Loucy (cell line): ENCODE data around the gene PRKCZ.

ENCODE experiments used
- H2AFZ ChIP-seq: fragments of 200-600 bp; sonication (generic); 2 replicates; pipeline ENCODE4 v1.6.0; 2016; ENCODE audit warnings: antibody characterized with exemption, mild to moderate bottlenecking, low read length, moderate library complexity
- H3F3A ChIP-seq: fragments of 200-600 bp; 2 replicates; pipeline ENCODE4 v1.6.0; 2016; ENCODE audit warnings: antibody characterized with exemption, low read depth, mild to moderate bottlenecking
- H3K27me3 ChIP-seq: fragments of 200-600 bp; sonication (generic); 2 replicates; pipeline ENCODE4 v1.6.1; 2014; ENCODE audit warnings: low read length, mild to moderate bottlenecking; ENCODE audit not compliant: insufficient read depth, poor library complexity, severe bottlenecking
- H3K36me3 ChIP-seq: fragments of 200-600 bp; sonication (generic); 2 replicates; pipeline ENCODE4 v1.6.1; 2016; ENCODE audit warnings: low read length; ENCODE audit not compliant: insufficient read depth
- H3K4me1 ChIP-seq: fragments of 200-600 bp; sonication (generic); 2 replicates; pipeline ENCODE4 v1.5.1; 2014; ENCODE audit warnings: low read length, mild to moderate bottlenecking; ENCODE audit not compliant: insufficient read depth, poor library complexity, severe bottlenecking
- H3K4me2 ChIP-seq: fragments of 200-600 bp; sonication (generic); 2 replicates; pipeline ENCODE4 v1.6.0; 2014; ENCODE audit warnings: antibody characterized with exemption, low read length, low read depth, mild to moderate bottlenecking; ENCODE audit not compliant: poor library complexity, severe bottlenecking
- H3K4me3 ChIP-seq: fragments of 200-600 bp; sonication (generic); 2 replicates; pipeline ENCODE4 v1.5.1; 2014; ENCODE audit warnings: low read length, mild to moderate bottlenecking, mixed read lengths; ENCODE audit not compliant: poor library complexity, severe bottlenecking
- H3K79me2 ChIP-seq: fragments of 200-600 bp; sonication (generic); 2 replicates; pipeline ENCODE4 v1.6.1; 2014; ENCODE audit warnings: low read length; ENCODE audit not compliant: insufficient read depth
- H3K9ac ChIP-seq: fragments of 200-600 bp; sonication (generic); 2 replicates; pipeline ENCODE4 v1.6.0; 2014; ENCODE audit warnings: mild to moderate bottlenecking, low read depth, low read length, moderate library complexity; ENCODE audit not compliant: poor library complexity, severe bottlenecking
- H3K9me2 ChIP-seq: fragments of 200-600 bp; sonication (generic); replicated peaks from 2 replicates; pipeline ENCODE4 v1.6.1; 2016; ENCODE audit warnings: low read depth, low read length, mixed read lengths
- H3K9me3 ChIP-seq: fragments of 200-600 bp; sonication (generic); 2 replicates; pipeline ENCODE4 v1.6.1; 2014; ENCODE audit warnings: mild to moderate bottlenecking, antibody characterized with exemption, low read length, low read depth; ENCODE audit not compliant: insufficient read depth
- H4K20me1 ChIP-seq: fragments of 200-600 bp; sonication (generic); 2 replicates; pipeline ENCODE4 v1.6.0; 2014; ENCODE audit warnings: antibody characterized with exemption, low read length, mild to moderate bottlenecking; ENCODE audit not compliant: insufficient read depth, poor library complexity, severe bottlenecking
- EZH2phosphoT487 ChIP-seq: fragments of 200-600 bp; IDR thresholded peaks from 2 replicates; pipeline ENCODE4 v1.6.1; 2018; ENCODE audit warnings: antibody characterized with exemption, mild to moderate bottlenecking, moderate library complexity, borderline replicate concordance
- TF ChIP-seq, protein P1 (sequence below): fragments of 200-600 bp; sonication (generic); conservative IDR thresholded peaks from 2 replicates; pipeline ENCODE4 v1.5.1; 2014; ENCODE audit warnings: mild to moderate bottlenecking, antibody characterized with exemption, low read length

PRKCZ gene

DNA sequence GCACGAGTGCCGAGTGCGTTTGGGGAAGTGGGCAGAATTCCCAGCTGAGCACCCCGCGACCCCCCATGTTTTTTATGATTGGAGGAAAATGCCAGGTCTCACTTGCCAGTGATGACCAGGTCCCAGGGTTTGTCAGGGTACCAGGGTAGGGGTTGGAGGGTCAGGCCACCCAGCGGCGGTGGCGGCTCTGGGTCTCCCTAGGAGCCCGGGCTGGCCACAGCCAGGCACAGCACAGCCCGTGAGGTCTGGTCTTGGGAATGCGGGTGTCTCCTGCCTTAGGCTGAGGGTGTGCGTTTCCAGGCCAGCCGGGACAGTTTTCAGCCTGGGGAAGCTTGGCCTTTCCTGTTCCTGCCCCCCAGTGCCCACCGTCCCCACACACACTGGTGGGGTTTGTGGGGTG, 22.7 kb downstream of the PRKCZ start:
- Histone ChIP-seq H3K4me2 (no peak overlapping the region), H3F3A (no peaks in the 10 kb centered on the region), H2AFZ (no peak overlapping the region), H3K9me3 (peaks cover under 1% of the 10 kb centered on the region; the same call in 1 of the 2 replicates), H3K36me3 (no peaks in the 10 kb centered on the region), H4K20me1 (no peaks in the 10 kb centered on the region), H3K27me3 (no peaks in the 10 kb centered on the region), H3K9me2 (no peaks in the 10 kb centered on the region), H3K4me1 (no peaks in the 10 kb centered on the region), H3K4me3 (no peak overlapping the region), H3K9ac (no peak overlapping the region), H3K79me2 (no peaks in the 10 kb centered on the region)
- TF ChIP-seq, protein P1, sequence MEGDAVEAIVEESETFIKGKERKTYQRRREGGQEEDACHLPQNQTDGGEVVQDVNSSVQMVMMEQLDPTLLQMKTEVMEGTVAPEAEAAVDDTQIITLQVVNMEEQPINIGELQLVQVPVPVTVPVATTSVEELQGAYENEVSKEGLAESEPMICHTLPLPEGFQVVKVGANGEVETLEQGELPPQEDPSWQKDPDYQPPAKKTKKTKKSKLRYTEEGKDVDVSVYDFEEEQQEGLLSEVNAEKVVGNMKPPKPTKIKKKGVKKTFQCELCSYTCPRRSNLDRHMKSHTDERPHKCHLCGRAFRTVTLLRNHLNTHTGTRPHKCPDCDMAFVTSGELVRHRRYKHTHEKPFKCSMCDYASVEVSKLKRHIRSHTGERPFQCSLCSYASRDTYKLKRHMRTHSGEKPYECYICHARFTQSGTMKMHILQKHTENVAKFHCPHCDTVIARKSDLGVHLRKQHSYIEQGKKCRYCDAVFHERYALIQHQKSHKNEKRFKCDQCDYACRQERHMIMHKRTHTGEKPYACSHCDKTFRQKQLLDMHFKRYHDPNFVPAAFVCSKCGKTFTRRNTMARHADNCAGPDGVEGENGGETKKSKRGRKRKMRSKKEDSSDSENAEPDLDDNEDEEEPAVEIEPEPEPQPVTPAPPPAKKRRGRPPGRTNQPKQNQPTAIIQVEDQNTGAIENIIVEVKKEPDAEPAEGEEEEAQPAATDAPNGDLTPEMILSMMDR, result no peak
- TF ChIP-seq EZH2phosphoT487, result no peak

- H3K9me2 ChIP-seq, result no peaks in the 10 kb centered on the region
- no peaks in the 10 kb centered on the region for H4K20me1 ChIP-seq
- H3F3A ChIP-seq, result no peaks in the 10 kb centered on the region
- TF ChIP-seq EZH2phosphoT487, result no peak
- TF ChIP-seq, protein P1, result no peak
- H3K27me3 ChIP-seq, result no peaks in the 10 kb centered on the region
- H2AFZ ChIP-seq, result no peak overlapping the region
- no peaks in the 10 kb centered on the region for H3K4me1 ChIP-seq
- H3K9ac ChIP-seq, result no peak overlapping the region
- H3K36me3 ChIP-seq, result no peaks in the 10 kb centered on the region
- H3K9me3 ChIP-seq, result peaks cover 8% of the 10 kb centered on the region; the same call in 1 of the 2 replicates
- H3K4me3 ChIP-seq, result no peak overlapping the region
- H3K79me2 ChIP-seq, result no peaks in the 10 kb centered on the region
- no peak overlapping the region for H3K4me2 ChIP-seq
Measured at GRCh38 chr1:2073382-2074230, 23.4 kb downstream of the PRKCZ start.

DNA sequence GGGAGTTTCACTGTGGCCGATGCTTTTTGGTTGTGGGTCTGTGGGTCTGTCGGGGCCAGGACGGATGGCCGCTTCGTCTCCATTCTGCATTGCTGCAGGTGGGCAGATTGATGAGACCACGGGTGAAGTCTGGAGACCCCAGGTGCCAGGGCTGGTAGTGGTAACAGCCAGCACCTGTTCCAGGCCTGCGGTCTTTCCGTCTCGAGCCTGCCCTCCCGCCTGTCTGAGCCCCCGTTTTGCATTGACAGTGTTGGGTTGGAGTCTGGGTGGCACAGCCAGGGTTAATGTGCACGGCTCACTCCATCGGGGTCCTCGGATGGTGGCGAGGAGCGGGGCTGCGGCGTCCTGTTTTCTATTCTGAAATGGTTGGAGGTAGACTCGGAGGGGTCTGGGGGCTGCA, 24.2 kb downstream of the PRKCZ start:
- Histone ChIP-seq H3K9ac (no peak overlapping the region), H3K27me3 (no peaks in the 10 kb centered on the region), H3K9me3 (peaks cover 8% of the 10 kb centered on the region; the same call in 1 of the 2 replicates), H4K20me1 (no peaks in the 10 kb centered on the region), H3F3A (no peaks in the 10 kb centered on the region), H2AFZ (no peak overlapping the region), H3K36me3 (no peaks in the 10 kb centered on the region), H3K4me3 (no peak overlapping the region), H3K4me1 (no peaks in the 10 kb centered on the region), H3K9me2 (no peaks in the 10 kb centered on the region), H3K4me2 (no peak overlapping the region), H3K79me2 (no peaks in the 10 kb centered on the region)
- no peak for TF ChIP-seq EZH2phosphoT487
- TF ChIP-seq, protein P1, result no peak
